A673 (cell line): ENCODE data around the gene CEP72. TPM values are rescaled to one million over a fixed set of nuclear protein-coding genes. Genes with fewer than 3 reads are reported as not detected.

Experiments used
- BruUV-seq: library from RNA; stranded (reverse); fragments of 400-500 nt; replicated peaks from 2 replicates; lab custom pipeline; 2021; lab: Mats Ljungman, UMichigan
- CTCF ChIA-PET: fragments of 300-600 bp; sonication (Branson Sonifier 250); formaldehyde crosslinking; loops from one replicate; lab custom pipeline; 2022; ENCODE audit warnings: antibody characterized with exemption; lab: Charles Lee
- POLR2A ChIA-PET: fragments of 300-600 bp; sonication (Branson Sonifier 250); formaldehyde crosslinking; loops from one replicate; lab custom pipeline; 2022; ENCODE audit warnings: antibody characterized with exemption; ENCODE audit not compliant: low non-redundant PET; lab: Charles Lee
- DNase-seq: peaks from one replicate; pipeline ENCODE4 v3.0.0-alpha.2; 2015; ENCODE audit warnings: low spot score
- H3K27ac ChIP-seq: fragments of 200-600 bp; sonication (generic); 2 replicates; pipeline ENCODE4 v1.5.1; 2016; ENCODE audit warnings: mixed run types, low read depth, mild to moderate bottlenecking, mixed read lengths, antibody characterized with exemption, low read length; ENCODE audit not compliant: poor library complexity, severe bottlenecking
- H3K27me3 ChIP-seq: fragments of 200-600 bp; sonication (generic); replicated peaks from 2 replicates; pipeline ENCODE4 v1.6.1; 2017; ENCODE audit warnings: mixed run types, low read depth, mild to moderate bottlenecking, mixed read lengths, antibody characterized with exemption, low read length; ENCODE audit not compliant: insufficient read depth, poor library complexity
- H3K36me3 ChIP-seq: fragments of 200-600 bp; sonication (generic); 2 replicates; pipeline ENCODE4 v1.6.1; 2016; ENCODE audit warnings: mixed run types, mild to moderate bottlenecking, mixed read lengths, antibody characterized with exemption, low read length; ENCODE audit not compliant: insufficient read depth, poor library complexity, severe bottlenecking
- H3K4me1 ChIP-seq: fragments of 200-600 bp; sonication (generic); 2 replicates; pipeline ENCODE4 v1.6.1; 2017; ENCODE audit warnings: mixed run types, mild to moderate bottlenecking, mixed read lengths, antibody characterized with exemption, low read length; ENCODE audit not compliant: insufficient read depth, poor library complexity, severe bottlenecking
- H3K4me3 ChIP-seq: fragments of 200-600 bp; sonication (generic); 2 replicates; pipeline ENCODE4 v1.5.1; 2016; ENCODE audit warnings: low read depth, mixed run types, mild to moderate bottlenecking, mixed read lengths, low read length; ENCODE audit not compliant: poor library complexity, severe bottlenecking
- H3K9me3 ChIP-seq: fragments of 200-600 bp; sonication (generic); 2 replicates; pipeline ENCODE4 v1.6.1; 2016; ENCODE audit warnings: mixed run types, low read depth, mild to moderate bottlenecking, mixed read lengths, antibody characterized with exemption, low read length; ENCODE audit not compliant: poor library complexity, severe bottlenecking
- EZH2 ChIP-seq: fragments of 200-600 bp; sonication (generic); IDR thresholded peaks from 2 replicates; pipeline ENCODE4 v1.6.1; 2017; ENCODE audit warnings: borderline replicate concordance, low read depth, mild to moderate bottlenecking, mixed read lengths, antibody characterized with exemption, low read length; ENCODE audit not compliant: poor library complexity, severe bottlenecking
- intact Hi-C: fragments of 100-400 bp; cut with micrococcal nuclease; formaldehyde crosslinking; loops from one replicate; pipeline ENCODE4 v1.10.0; 2022; ENCODE audit not compliant: unreplicated experiment
- total RNA-seq: library from RNA; stranded (reverse); gene quantifications from 2 replicates; pipeline ENCODE4 v1.2.3, GENCODE V29; 2021
- TF ChIP-seq, protein P1 (sequence below): fragments of 300-800, 200-600 bp; sonication (generic); conservative IDR thresholded peaks from 2 replicates; pipeline ENCODE4 v1.5.1; 2017; ENCODE audit warnings: low read depth, mild to moderate bottlenecking, antibody characterized with exemption, low read length, moderate library complexity, mixed read lengths

The CEP72 gene
- total RNA-seq, 1 experiment from 2014 or later: 37.2 TPM

DNA sequence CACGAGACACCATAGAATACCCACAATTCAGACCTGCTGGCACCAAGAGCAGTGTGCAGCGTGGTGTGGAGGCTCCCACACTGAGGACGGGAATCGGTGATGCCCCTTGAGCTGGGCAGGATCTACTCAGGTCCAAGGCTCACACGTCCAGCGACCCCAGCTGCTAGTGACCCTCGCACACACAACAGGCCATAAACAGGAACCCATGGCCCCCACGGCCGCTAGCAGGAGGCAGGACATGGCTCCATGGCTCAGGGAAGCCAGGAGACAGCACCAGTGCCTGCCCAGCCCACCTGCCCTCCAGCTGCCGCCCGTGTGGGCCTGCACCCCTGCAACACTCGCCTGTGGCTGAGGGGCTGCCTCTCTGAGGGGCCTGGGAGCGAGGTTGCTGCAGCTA is 44.5 kb upstream of the CEP72 start:
- POLR2A ChIA-PET: interaction anchor here (0.7 kb wide), 1 partner anchor 44 kb away, joined by 12 read pairs; no protein-coding TSS in a partner anchor
- no TSS peak for BruUV-seq
- CTCF ChIA-PET: no interaction called here
- Histone ChIP-seq H3K36me3 (no peaks in the 10 kb centered on the region), H3K27me3 (peaks cover 43% of the 10 kb centered on the region), H3K27ac (no peak overlapping the region), H3K9me3 (peaks cover 6% of the 10 kb centered on the region), H3K4me3 (no peak overlapping the region), H3K4me1 (no peaks in the 10 kb centered on the region)
- DNase-seq: no peak
- TF ChIP-seq, protein P1, sequence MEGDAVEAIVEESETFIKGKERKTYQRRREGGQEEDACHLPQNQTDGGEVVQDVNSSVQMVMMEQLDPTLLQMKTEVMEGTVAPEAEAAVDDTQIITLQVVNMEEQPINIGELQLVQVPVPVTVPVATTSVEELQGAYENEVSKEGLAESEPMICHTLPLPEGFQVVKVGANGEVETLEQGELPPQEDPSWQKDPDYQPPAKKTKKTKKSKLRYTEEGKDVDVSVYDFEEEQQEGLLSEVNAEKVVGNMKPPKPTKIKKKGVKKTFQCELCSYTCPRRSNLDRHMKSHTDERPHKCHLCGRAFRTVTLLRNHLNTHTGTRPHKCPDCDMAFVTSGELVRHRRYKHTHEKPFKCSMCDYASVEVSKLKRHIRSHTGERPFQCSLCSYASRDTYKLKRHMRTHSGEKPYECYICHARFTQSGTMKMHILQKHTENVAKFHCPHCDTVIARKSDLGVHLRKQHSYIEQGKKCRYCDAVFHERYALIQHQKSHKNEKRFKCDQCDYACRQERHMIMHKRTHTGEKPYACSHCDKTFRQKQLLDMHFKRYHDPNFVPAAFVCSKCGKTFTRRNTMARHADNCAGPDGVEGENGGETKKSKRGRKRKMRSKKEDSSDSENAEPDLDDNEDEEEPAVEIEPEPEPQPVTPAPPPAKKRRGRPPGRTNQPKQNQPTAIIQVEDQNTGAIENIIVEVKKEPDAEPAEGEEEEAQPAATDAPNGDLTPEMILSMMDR: no peak
- TF ChIP-seq EZH2: no peak
- intact Hi-C loops: no loop called here

DNA sequence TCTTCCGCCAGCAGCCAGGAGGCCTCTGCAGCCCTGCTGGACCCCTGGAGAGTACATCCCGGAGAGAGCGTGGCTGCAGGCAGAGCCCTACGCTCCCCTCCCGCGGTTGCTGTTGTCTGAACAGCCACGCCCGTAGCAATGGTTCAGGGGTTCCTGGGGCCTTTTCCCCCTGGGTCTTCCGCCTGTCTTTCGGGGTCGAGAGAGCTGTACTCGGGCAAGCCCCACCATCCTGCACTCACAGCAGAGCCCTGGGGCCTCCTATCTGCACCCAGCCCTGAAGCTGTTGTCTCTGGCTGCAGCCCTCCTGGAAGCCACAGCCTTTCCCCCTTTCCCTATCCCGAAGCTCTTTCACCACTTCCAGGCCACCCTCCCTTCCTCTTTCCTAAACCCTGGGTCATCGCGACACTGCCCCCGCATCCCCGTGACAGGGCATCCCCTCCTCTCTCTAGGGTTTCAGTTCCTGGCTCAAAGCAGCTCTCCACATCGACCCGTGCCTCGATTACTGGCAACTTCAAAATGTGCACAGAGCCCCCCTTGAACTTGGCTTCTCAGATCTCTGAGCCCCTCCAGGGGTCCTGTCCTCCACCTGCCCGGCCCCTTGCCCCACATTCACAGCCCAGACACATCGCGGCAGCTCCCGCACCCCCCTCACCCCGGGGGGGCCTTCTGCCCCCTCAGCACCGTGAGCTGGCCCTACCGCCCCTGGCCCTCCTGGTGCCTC is 43.9 kb upstream of the CEP72 start:
- Histone ChIP-seq H3K4me3 (no peak overlapping the region), H3K36me3 (no peaks in the 10 kb centered on the region), H3K27me3 (peaks cover 43% of the 10 kb centered on the region), H3K9me3 (peaks cover 6% of the 10 kb centered on the region), H3K4me1 (no peaks in the 10 kb centered on the region), H3K27ac (no peak overlapping the region)
- BruUV-seq: no TSS peak
- DNase-seq: no peak
- intact Hi-C loops: no loop called here
- ChIA-PET CTCF (no interaction called here), POLR2A (no interaction called here)
- no peak for TF ChIP-seq EZH2
- TF ChIP-seq, protein P1: no peak

DNA sequence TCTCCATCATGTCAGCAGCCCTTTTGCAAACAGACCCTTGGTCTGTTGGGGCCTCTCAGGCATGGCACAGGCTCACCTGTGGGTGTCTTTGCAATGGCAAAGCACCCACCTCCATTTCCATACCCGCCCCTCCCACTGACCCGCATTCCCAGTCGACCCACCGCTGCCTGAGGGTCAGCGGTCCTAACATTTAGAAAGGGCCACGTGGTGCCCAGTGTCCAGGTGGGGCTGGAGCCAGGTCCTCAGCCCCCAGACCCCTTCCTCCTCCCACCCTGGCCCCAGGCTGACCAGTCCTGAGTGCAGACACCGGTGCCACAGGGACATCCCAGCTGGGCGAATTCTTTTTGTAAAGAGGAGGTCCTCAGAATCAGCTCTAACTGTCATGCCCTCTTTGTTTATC is 43.3 kb upstream of the CEP72 start:
- Histone ChIP-seq H3K27ac (no peak overlapping the region), H3K36me3 (no peaks in the 10 kb centered on the region), H3K4me1 (no peaks in the 10 kb centered on the region), H3K9me3 (peaks cover 6% of the 10 kb centered on the region), H3K4me3 (no peak overlapping the region), H3K27me3 (peaks cover 47% of the 10 kb centered on the region)
- ChIA-PET CTCF (no interaction called here), POLR2A (no interaction called here)
- BruUV-seq: no TSS peak
- intact Hi-C loops: no loop called here
- DNase-seq: no peak
- TF ChIP-seq, protein P1: no peak
- TF ChIP-seq EZH2: no peak
